RWPE1 (cell line): Measurements from ENCODE around the gene XXYLT1.

Experiments used
- CTCF ChIA-PET: fragments of 350-600 bp; sonication (Branson Sonifier 250); formaldehyde crosslinking; extraction: SDS; loops from one replicate; lab custom pipeline; 2021; lab: Yijun Ruan, JAX
- POLR2A ChIA-PET: fragments of 400-600 bp; formaldehyde crosslinking; extraction: SDS; loops from one replicate; lab custom pipeline; 2020; ENCODE audit warnings: antibody characterized with exemption; ENCODE audit not compliant: low non-redundant PET; lab: Yijun Ruan, JAX
- DNase-seq: peaks from one replicate; pipeline ENCODE4 v3.0.0; 2012; ENCODE audit warnings: low spot score
- H3K27ac ChIP-seq: fragments of 450-650 bp; 2 replicates; pipeline ENCODE4 v1.5.1; 2017
- TF ChIP-seq, protein P1 (sequence below): fragments of 450-650 bp; conservative IDR thresholded peaks from 2 replicates; pipeline ENCODE4 v1.5.1; 2017; ENCODE audit warnings: low read depth, mild to moderate bottlenecking

Gene XXYLT1

DNA sequence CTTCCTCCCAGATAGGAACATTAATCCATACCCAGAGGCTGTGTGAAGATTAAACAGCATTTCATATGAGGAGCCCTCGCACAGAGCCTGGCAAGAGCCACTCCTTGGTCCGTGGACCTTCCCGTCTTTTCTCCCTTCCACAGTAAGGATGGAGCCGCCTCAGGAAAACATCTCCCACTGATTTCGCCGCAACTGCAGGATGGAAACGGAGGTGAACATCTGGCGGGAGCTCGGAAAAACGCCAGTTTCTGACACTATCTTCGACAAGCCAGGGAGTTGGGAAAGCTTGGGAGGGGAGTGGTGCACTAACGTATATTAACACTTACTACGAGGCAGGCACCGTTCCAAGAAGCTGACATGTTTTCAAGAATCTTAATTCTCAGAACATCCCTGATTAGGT is 157.9 kb downstream of the XXYLT1 start:
- CTCF ChIA-PET: no interaction called here
- DNase-seq: no peak
- TF ChIP-seq, protein P1, sequence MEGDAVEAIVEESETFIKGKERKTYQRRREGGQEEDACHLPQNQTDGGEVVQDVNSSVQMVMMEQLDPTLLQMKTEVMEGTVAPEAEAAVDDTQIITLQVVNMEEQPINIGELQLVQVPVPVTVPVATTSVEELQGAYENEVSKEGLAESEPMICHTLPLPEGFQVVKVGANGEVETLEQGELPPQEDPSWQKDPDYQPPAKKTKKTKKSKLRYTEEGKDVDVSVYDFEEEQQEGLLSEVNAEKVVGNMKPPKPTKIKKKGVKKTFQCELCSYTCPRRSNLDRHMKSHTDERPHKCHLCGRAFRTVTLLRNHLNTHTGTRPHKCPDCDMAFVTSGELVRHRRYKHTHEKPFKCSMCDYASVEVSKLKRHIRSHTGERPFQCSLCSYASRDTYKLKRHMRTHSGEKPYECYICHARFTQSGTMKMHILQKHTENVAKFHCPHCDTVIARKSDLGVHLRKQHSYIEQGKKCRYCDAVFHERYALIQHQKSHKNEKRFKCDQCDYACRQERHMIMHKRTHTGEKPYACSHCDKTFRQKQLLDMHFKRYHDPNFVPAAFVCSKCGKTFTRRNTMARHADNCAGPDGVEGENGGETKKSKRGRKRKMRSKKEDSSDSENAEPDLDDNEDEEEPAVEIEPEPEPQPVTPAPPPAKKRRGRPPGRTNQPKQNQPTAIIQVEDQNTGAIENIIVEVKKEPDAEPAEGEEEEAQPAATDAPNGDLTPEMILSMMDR: no peak
- POLR2A ChIA-PET: no interaction called here
- no peak overlapping the region for H3K27ac ChIP-seq

DNA sequence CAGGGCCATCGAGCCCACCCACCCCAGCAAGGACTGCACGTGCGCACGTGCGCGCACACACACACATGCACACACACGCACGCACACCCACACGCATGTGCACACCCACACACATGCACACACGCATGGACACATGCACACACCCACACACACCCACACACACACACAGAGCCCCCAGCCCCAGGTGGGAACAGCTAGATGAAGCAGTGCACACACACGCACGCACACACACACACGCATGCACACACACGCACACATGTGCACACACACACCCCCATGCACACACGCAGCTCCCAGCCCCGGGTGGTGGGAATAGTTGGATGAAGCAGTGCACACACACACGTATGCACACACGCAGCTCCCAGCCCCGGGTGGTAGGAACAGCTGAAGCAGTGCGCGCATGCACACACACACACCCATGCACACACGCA is 158.6 kb downstream of the XXYLT1 start:
- ChIA-PET POLR2A (no interaction called here), CTCF (no interaction called here)
- no peak for DNase-seq
- TF ChIP-seq, protein P1: no peak
- H3K27ac ChIP-seq: no peak overlapping the region

DNA sequence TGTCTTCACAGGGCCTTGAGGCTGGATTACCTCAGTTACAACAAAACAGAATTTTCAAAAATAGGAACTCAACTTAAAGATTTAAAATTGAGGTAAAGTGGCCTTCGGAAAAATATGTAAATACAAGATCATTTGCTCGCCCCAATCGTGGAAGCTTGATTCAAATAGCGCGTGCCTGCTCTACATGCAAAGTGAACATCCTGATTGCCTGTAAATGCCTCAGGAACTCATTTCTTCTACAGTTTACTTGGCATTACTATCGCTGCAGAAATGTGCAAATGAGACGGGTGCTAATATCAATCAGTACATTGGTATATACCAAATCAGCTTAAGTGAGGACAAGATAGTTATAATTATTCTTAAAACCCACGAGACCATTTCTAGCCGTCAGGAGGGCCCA is 159.2 kb downstream of the XXYLT1 start:
- H3K27ac ChIP-seq: no peak overlapping the region
- ChIA-PET POLR2A (no interaction called here), CTCF (no interaction called here)
- TF ChIP-seq, protein P1: no peak
- no peak for DNase-seq

DNA sequence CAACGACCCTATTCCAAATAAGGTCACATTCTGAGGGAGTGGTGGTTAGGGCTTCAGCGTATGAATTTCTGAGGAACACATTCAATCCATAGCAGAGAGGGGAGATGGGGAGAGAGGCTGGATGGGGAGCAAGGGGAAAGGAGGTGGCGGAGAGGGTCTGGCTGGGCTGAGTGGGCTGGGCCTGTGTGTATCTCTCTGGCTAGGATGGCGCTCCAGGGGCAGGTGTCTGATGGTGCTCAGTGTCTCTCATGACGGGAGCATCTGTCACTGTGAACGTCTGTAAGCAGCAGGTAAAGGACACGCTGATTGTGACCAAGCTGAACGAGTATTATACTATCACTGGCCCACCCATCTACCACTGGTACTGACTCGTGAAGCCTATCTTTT is 159.6 kb downstream of the XXYLT1 start:
- peak overlapping the region; percentile 19 for H3K27ac ChIP-seq
- TF ChIP-seq, protein P1: no peak
- no peak for DNase-seq
- POLR2A ChIA-PET: no interaction called here
- CTCF ChIA-PET: no interaction called here

DNA sequence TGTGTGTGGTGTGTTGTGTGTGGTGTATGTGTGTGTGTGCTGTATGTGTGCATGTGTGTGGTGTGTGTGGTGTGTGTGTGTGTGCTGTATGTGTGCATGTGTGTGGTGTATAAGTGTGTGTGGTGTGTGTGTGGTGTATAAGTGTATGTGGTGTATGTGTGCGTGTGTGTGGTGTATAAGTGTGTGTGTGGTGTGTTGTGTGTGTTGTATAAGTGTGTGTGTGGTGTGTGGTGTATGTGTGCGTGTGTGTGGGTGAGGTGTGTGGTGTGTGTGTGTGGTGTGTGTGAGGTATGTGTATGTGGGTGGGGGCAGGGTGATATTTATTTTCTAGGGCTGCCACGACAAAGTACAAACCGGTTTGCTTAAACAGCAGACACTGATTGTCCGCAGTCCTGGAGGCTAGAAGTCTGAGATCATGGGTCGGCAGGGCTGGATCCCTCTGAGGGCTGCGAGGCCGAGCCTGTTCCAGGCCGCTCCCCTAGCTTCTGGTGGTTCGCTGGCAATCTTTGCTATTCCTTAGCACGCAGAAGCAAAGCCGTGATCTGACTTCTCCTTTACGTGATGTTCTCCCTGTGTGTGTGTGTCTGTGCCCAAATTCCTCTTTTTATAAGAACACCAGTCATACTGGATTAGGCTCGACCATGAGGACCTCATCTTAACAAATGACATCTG is 160.2 kb downstream of the XXYLT1 start:
- no peak for DNase-seq
- CTCF ChIA-PET: no interaction called here
- TF ChIP-seq, protein P1: no peak
- POLR2A ChIA-PET: no interaction called here
- H3K27ac ChIP-seq: peak overlapping the region; percentile 19

DNA sequence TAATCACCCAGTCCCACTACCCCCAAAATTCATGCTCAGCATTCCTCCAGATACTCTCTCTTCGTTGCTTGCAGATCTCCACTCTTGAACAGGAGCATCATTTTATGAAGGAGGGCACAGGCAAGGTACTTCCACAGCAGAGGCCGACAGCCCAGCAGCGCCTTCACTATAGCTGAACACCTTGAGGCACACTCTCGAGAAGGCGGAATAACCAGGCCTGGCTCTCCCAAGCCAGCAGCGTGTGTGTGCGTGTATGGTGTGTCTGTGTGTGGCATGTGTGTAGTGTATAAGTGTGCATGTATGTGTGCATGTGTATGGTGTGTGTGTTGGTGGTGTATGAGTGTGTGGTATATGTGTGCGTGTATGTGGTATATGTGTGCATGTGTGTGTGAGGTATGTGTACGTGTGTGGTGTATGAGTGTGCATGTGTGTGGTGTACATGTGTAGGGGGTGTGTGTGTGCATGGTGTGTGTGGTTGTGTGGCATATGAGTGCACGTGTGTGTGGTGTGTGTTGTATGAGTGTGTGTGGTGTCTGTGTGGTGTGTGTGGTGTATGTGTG is 161.8 kb downstream of the XXYLT1 start:
- CTCF ChIA-PET: interaction anchor here (0.8 kb wide), 1 partner anchor 26 kb away, joined by 3 read pairs; no protein-coding TSS in a partner anchor

More for the DNA sequence above, 161.8 kb downstream of the XXYLT1 start:
- POLR2A ChIA-PET: no interaction called here
- TF ChIP-seq, protein P1: no peak
- H3K27ac ChIP-seq: peak overlapping the region; percentile 26; the same call in 1 of the 2 replicates
- DNase-seq: no peak
